22Rv1 (cell line): Measurements from ENCODE around the gene ERFL.

Source experiments
- H3K27ac ChIP-seq: fragments of 450-650 bp; 2 replicates; pipeline ENCODE4 v1.5.1; 2017
- ZFX ChIP-seq: fragments of 450-650 bp; IDR thresholded peaks from 2 replicates; pipeline ENCODE4 v1.6.1; 2017; ENCODE audit warnings: antibody characterized with exemption, borderline replicate concordance
- TF ChIP-seq, protein P1 (sequence below): fragments of 450-650 bp; IDR thresholded peaks from 2 replicates; pipeline ENCODE4 v1.5.1; 2017; ENCODE audit warnings: mild to moderate bottlenecking

The ERFL gene

DNA sequence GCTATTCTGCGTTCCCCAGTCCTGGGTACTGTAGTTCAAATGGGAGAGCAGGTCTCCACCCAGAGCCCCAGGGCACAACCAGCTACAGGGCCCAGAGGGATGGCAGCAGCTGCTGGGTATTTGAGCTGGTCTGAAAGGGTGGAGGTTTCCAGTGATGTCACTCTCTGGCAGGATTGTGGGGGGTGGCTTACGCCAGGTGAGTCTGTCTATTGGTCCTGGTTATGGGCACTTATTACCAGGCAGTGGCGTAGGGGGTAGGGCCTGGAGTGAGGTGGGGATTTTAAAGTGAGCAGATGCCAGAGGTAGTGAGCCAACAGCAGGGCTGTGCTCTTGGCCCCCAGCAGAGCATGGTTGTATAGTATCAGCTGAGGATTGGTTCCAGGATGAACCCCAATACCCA lies 62.0 kb downstream of the ERFL start:
- TF ChIP-seq, protein P1, sequence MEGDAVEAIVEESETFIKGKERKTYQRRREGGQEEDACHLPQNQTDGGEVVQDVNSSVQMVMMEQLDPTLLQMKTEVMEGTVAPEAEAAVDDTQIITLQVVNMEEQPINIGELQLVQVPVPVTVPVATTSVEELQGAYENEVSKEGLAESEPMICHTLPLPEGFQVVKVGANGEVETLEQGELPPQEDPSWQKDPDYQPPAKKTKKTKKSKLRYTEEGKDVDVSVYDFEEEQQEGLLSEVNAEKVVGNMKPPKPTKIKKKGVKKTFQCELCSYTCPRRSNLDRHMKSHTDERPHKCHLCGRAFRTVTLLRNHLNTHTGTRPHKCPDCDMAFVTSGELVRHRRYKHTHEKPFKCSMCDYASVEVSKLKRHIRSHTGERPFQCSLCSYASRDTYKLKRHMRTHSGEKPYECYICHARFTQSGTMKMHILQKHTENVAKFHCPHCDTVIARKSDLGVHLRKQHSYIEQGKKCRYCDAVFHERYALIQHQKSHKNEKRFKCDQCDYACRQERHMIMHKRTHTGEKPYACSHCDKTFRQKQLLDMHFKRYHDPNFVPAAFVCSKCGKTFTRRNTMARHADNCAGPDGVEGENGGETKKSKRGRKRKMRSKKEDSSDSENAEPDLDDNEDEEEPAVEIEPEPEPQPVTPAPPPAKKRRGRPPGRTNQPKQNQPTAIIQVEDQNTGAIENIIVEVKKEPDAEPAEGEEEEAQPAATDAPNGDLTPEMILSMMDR: no peak
- no peak for TF ChIP-seq ZFX
- no peak overlapping the region for H3K27ac ChIP-seq

DNA sequence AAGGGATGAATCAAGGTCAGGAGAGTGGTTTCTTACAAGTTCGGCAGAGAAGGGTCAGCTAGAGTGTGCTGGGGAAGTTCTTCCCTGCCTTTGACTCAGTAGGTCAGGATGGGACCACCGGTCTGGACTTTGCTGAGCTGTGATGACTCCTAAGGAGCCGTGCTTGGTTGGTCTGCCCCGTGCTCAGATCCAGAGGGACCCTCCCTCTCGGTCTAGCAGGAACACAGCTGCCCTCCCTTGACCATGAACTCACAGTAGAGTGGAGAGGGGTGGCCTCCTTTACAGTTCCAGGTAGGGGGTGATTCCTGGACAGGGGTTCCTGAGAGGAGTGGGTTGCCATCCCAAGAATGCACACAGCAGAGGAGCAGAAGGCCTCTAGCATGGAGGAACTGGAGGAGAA lies 63.9 kb downstream of the ERFL start:
- no peak overlapping the region for H3K27ac ChIP-seq
- TF ChIP-seq, protein P1: no peak
- no peak for TF ChIP-seq ZFX

DNA sequence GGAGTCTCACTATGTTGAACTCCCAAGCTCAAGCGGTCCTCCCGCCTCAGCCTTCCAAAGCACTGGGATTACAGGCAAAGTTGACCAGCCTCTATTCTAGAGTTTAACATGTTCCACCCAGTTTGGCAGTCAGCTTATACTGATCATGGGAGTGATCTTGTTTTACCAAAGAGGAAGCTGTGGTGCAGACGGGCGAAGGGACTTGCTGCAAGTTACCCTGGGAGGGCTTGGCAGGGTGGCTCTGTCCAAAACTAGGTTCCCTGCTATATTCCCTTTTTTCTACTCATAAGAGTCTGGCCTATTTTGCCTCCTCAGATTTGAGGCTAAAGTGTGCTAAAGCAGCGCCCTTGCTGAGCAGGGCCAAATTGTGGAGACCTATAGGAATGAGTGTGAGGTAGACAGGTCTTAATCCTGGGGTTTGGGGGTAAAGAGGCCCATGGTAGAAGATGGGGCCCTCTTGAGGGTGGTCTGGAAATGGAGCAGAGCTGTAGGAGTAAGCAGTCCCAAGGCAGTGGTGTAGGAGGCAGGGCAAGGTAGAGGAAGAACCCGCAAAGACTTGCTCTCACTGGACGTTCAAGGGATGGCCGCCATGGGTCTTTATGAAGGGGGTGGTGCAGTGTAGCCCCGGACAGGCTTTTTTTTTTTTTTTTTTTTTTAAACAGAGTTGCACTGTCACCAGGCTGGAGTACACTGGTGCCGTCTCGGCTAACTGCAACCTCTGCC lies 64.9 kb downstream of the ERFL start:
- H3K27ac ChIP-seq: peak overlapping the region; percentile 90; the same call in 1 of the 2 replicates
- TF ChIP-seq ZFX: no peak
- TF ChIP-seq, protein P1: no peak

DNA sequence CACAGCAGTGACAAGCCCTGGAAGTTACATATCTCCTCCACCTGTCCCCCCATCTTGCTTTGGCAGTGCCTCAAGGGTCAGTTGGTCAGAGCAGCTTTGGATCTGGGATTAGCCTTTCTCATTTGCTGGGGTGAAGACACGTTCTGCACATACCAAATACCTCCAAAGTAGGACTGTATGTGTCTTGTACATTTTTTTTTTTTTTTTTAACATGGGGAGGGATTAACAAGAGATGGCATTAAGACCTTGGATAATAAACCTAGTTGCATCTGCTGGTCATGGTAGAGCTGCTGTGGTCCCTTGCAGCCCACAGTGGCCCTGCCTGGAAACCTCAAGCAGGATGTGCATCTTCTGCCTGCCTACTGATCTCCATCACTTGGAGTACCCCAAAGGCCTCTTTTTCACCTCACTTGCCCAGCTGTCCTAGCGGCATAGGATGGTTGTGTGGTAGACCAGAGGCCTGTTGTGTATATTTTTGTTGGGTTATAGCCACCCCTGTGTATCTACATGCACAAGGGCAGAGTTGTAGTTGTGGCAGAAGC lies 65.7 kb downstream of the ERFL start:
- TF ChIP-seq ZFX: no peak
- TF ChIP-seq, protein P1: no peak
- peak overlapping the region; percentile 90; the same call in 1 of the 2 replicates for H3K27ac ChIP-seq

DNA sequence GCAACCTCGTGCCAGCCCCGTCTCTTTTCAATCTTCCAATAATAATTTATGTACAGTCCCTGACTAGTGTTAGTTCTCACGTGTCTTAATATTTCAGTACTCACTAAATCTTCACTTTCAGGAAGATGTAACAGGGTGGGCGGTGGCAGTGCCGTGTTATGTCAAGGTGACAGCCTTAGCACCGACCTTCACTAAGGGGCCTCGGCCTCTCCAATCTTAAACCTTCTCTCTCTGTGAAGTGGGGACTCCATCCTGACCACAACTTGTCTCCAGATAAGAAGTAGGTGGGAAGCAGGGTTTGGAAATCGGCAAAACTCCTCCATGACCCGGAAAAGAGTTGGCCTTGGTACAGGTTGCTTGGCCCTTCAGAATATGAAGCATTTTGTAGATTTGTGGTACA lies 66.4 kb downstream of the ERFL start:
- TF ChIP-seq, protein P1: no peak
- no peak for TF ChIP-seq ZFX
- peak overlapping the region; percentile 90 for H3K27ac ChIP-seq

DNA sequence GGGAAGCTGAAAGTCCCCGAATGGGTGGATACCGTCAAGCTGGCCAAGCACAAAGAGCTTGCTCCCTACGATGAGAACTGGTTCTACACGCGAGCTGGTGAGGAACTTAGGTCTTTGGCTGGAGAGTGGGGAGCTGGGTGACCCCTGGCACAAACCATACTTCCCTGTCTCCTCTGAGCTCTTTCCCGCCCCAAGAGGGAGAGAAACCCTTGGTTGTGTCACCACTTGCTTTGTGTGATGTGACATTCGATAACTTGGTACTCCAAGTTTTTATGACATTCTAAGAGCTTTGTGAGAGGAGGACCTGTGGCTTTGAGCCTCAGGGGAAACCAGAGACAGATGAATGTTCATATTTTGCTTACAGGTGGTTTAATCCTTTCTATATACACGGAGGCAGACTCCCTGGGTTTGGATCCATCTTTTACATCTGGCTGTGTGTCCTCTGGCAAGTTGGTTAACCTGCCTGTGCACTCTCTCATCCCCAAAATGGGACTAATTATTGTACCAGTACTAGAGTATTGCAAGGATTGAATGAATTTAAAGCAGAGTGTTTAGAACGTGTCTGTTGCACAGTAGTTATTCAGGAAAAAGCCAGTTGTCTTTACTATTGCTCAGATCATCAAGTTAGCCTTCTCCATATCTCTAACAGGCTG lies 67.0 kb downstream of the ERFL start:
- H3K27ac ChIP-seq: peak overlapping the region; percentile 90
- no peak for TF ChIP-seq ZFX
- TF ChIP-seq, protein P1: no peak

DNA sequence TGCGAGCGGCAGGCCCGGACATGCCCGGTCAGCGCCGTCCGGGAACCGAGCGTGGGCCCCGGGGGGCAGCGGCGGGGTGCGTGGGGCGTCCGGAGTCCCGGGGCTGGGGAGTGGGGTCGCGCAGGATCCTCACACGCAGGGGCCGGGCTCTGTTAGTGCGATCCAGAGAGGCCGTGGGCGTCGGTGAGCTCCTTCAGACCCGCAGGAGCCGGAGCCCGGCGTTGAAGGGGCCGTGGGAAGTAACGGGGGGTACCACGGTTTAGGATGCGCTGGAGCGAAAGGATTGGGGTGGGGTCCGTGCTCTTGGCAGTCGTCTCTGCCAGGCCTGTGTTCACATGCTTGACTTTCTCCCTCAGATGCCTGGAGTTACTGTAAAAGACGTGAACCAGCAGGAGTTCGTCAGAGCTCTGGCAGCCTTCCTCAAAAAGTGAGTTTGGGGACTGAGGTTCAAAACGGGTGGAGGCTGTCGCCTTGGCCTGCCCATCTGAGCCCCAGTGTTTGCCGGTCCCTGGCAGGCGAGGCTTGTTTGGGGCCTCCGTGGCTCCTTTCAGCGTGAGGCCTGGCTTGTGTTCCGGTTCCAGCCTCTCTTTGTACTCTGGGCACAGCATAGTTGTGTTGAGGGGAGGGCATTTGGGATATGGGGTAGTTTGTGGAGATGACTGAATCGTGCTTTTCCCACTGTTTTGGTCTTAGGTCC lies 67.7 kb downstream of the ERFL start:
- peak overlapping the region; percentile 90 for H3K27ac ChIP-seq
- TF ChIP-seq, protein P1: no peak
- TF ChIP-seq ZFX: no peak
